Measurements from ENCODE around the gene LGMN. TPM values are rescaled to one million over a fixed set of nuclear protein-coding genes. Genes with fewer than 3 reads are reported as not detected.

The LGMN gene
- total RNA-seq, 2 experiments from 2014 or later: 22.1 to 27.7 TPM

DNA sequence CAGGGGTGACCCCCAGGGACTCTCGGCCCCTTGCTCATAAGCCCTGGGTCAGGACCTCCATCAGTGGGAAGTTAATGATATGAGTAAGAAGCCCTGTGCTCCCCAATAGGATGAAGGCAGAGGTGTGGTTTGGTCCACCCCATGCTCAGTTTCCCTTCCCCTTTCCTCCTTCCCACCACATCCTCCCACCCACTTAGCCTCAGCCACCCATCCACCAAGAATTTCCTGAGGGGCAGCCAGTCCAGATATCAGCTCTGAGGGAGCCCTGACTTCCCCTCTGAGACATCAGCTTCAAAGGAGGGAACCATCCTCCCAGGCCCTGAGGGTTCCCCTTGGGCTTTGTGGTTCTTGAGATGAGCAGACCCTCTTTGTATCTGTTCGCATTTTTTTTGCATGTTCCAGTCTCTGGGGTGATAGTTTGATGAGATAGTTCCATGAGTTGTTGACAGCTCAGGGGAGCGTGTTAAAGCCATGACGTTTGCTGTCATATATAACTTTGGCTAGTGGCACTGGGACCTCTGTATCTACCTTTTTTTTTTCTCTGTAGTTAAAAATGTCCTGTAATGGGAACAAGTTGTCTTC is 71.2 kb downstream of the LGMN start:
- POLR2A ChIA-PET: no interaction called here
- no TSS peak for BruUV-seq (replicated peaks)
- no peaks in the 10 kb centered on the region for H3K9me2 ChIP-seq (ENCODE audit: insufficient read depth, low read length)
- H4K20me1 ChIP-seq (ENCODE audit: insufficient read depth, low read length): no peaks in the 10 kb centered on the region
- CTCF ChIA-PET (ENCODE audit: unreplicated experiment): no interaction called here
- H2AFZ ChIP-seq (ENCODE audit: low read length): no peak overlapping the region
- TF ChIP-seq EZH2phosphoT487 (IDR thresholded peaks at IDR 0.05; ENCODE audit: borderline replicate concordance, low read depth, low read length): no peak
- TF ChIP-seq, protein P1, sequence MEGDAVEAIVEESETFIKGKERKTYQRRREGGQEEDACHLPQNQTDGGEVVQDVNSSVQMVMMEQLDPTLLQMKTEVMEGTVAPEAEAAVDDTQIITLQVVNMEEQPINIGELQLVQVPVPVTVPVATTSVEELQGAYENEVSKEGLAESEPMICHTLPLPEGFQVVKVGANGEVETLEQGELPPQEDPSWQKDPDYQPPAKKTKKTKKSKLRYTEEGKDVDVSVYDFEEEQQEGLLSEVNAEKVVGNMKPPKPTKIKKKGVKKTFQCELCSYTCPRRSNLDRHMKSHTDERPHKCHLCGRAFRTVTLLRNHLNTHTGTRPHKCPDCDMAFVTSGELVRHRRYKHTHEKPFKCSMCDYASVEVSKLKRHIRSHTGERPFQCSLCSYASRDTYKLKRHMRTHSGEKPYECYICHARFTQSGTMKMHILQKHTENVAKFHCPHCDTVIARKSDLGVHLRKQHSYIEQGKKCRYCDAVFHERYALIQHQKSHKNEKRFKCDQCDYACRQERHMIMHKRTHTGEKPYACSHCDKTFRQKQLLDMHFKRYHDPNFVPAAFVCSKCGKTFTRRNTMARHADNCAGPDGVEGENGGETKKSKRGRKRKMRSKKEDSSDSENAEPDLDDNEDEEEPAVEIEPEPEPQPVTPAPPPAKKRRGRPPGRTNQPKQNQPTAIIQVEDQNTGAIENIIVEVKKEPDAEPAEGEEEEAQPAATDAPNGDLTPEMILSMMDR (conservative IDR thresholded peaks at IDR 0.05; ENCODE audit: low read length): no peak
- H3K9me3 ChIP-seq (ENCODE audit: low read length): no peaks in the 10 kb centered on the region
- no peak overlapping the region for H3K4me3 ChIP-seq (ENCODE audit: low read depth, low read length, poor library complexity, severe bottlenecking)
- no peak overlapping the region for H3K27ac ChIP-seq (ENCODE audit: low read depth, low read length, poor library complexity, severe bottlenecking)
- H3K79me2 ChIP-seq (ENCODE audit: insufficient read depth, low read depth, low read length): no peaks in the 10 kb centered on the region
- H3K4me2 ChIP-seq (ENCODE audit: low read length): peak overlapping the region; percentile 35; the same call in 1 of the 2 replicates
- H3K4me1 ChIP-seq (ENCODE audit: insufficient read depth, low read length, poor library complexity, severe bottlenecking): peaks cover 22% of the 10 kb centered on the region
- H3K36me3 ChIP-seq (ENCODE audit: insufficient read depth, low read length): no peaks in the 10 kb centered on the region
- intact Hi-C loops (cut with micrococcal nuclease; ENCODE audit: unreplicated experiment): no loop called here
- DNase-seq (ENCODE audit: low spot score): peak; percentile 36

DNA sequence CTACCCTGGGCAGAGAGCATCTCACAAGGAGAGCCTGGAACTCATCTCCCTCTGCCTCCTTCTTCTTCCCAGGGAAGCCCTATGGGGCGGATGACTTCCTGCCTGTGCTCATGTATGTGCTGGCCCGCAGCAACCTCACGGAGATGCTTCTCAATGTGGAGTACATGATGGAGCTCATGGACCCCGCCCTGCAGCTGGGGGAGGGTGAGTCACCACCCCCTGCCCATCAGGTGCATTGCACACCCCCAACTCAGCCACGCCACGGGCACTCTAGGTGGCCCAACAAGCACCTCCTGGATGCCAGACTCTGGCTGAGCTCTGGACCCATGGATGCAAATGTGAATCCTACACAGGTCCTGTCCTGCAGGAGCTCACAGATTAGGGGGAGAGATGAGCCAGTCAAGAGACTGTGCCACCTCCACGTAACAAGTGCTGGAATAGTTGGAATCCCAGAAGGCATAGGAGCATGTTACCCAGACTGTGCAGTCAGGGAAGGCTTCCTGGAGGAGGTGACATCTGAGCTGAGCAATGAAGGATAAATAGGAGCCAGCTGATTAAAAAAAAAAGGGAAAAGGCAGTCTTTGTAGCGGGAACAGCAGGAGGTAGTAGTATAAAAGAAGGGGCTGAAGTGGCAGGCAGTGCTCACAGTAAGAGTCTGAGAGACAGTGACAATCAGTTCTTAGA is 71.9 kb downstream of the LGMN start:
- H3K9me3 ChIP-seq (ENCODE audit: low read length): no peaks in the 10 kb centered on the region
- TF ChIP-seq, protein P1 (conservative IDR thresholded peaks at IDR 0.05; ENCODE audit: low read length): no peak
- TF ChIP-seq EZH2phosphoT487 (IDR thresholded peaks at IDR 0.05; ENCODE audit: borderline replicate concordance, low read depth, low read length): no peak
- H4K20me1 ChIP-seq (ENCODE audit: insufficient read depth, low read length): no peaks in the 10 kb centered on the region
- POLR2A ChIA-PET: no interaction called here
- no peaks in the 10 kb centered on the region for H3K36me3 ChIP-seq (ENCODE audit: insufficient read depth, low read length)
- intact Hi-C loops (cut with micrococcal nuclease; ENCODE audit: unreplicated experiment): no loop called here
- no peak overlapping the region for H3K27ac ChIP-seq (ENCODE audit: low read depth, low read length, poor library complexity, severe bottlenecking)
- no peak overlapping the region for H3K4me3 ChIP-seq (ENCODE audit: low read depth, low read length, poor library complexity, severe bottlenecking)
- H3K4me2 ChIP-seq (ENCODE audit: low read length): peak overlapping the region; percentile 35
- H3K9me2 ChIP-seq (ENCODE audit: insufficient read depth, low read length): no peaks in the 10 kb centered on the region
- H3K79me2 ChIP-seq (ENCODE audit: insufficient read depth, low read depth, low read length): no peaks in the 10 kb centered on the region
- no peak for DNase-seq (ENCODE audit: low spot score)
- H2AFZ ChIP-seq (ENCODE audit: low read length): no peak overlapping the region
- BruUV-seq (replicated peaks): no TSS peak
- CTCF ChIA-PET (ENCODE audit: unreplicated experiment): no interaction called here
- H3K4me1 ChIP-seq (ENCODE audit: insufficient read depth, low read length, poor library complexity, severe bottlenecking): peaks cover 22% of the 10 kb centered on the region

DNA sequence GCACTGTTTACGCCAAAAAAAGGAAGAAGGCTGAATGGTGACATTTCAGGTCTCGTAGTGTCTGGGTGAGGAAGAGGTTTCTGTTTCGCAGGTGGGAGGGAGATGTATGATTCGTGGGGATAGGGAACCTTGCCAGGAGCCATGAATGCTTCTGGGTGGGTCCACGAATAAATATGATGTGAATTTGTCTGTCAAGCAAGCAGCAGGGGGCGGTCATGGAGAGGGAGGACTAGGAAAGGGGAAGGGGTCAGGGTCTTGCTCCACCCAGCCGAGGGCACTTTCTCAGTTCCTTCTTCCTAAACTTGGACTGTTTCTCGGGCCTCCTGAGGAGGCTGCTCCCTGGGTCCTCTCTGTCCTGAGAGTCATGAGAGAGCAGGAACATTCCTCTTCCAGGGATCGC is 72.5 kb downstream of the LGMN start:
- intact Hi-C loops (cut with micrococcal nuclease; ENCODE audit: unreplicated experiment): no loop called here
- ChIA-PET CTCF (ENCODE audit: unreplicated experiment) (no interaction called here), POLR2A (no interaction called here)
- no peak for TF ChIP-seq EZH2phosphoT487 (IDR thresholded peaks at IDR 0.05; ENCODE audit: borderline replicate concordance, low read depth, low read length)
- TF ChIP-seq, protein P1 (conservative IDR thresholded peaks at IDR 0.05; ENCODE audit: low read length): 0 out of 2 replicates have a peak, but pooled peaks have one; percentile 26
- H3K79me2 ChIP-seq (ENCODE audit: insufficient read depth, low read depth, low read length): no peaks in the 10 kb centered on the region
- H3K4me2 ChIP-seq (ENCODE audit: low read length): peak overlapping the region; percentile 20; the same call in 1 of the 2 replicates
- no peak for DNase-seq (ENCODE audit: low spot score)
- no peaks in the 10 kb centered on the region for H3K9me3 ChIP-seq (ENCODE audit: low read length)
- BruUV-seq (replicated peaks): no TSS peak
- no peak overlapping the region for H2AFZ ChIP-seq (ENCODE audit: low read length)
- H4K20me1 ChIP-seq (ENCODE audit: insufficient read depth, low read length): no peaks in the 10 kb centered on the region
- no peak overlapping the region for H3K27ac ChIP-seq (ENCODE audit: low read depth, low read length, poor library complexity, severe bottlenecking)
- H3K36me3 ChIP-seq (ENCODE audit: insufficient read depth, low read length): no peaks in the 10 kb centered on the region
- no peak overlapping the region for H3K4me3 ChIP-seq (ENCODE audit: low read depth, low read length, poor library complexity, severe bottlenecking)
- peaks cover 22% of the 10 kb centered on the region for H3K4me1 ChIP-seq (ENCODE audit: insufficient read depth, low read length, poor library complexity, severe bottlenecking)
- H3K9me2 ChIP-seq (ENCODE audit: insufficient read depth, low read length): no peaks in the 10 kb centered on the region
